Right renal pelvis (tissue), 4 donors: ENCODE measurements around the gene AP2A2. TPM values are rescaled to one million over a fixed set of nuclear protein-coding genes. Genes with fewer than 3 reads are reported as not detected.

ENCODE experiments used
- DNase-seq, 4 donors: peaks; one replicate each; pipeline ENCODE4 v3.0.0-alpha.2; 2013; ENCODE audit warnings: low read depth in 4 of 4, low spot score in 3 of 4, missing footprints in 1 of 4
- polyA plus RNA-seq, 4 donors: library from polyadenylated mRNA; unstranded; fragments of 120-200 nt; gene quantifications; one replicate each; pipeline ENCODE4 v1.2.1, GENCODE V29; 2013; ENCODE audit not compliant: insufficient read length in 4 of 4

Gene AP2A2
- polyA plus RNA-seq, 4 donors: 100 to 120 (median 109) TPM

DNA sequence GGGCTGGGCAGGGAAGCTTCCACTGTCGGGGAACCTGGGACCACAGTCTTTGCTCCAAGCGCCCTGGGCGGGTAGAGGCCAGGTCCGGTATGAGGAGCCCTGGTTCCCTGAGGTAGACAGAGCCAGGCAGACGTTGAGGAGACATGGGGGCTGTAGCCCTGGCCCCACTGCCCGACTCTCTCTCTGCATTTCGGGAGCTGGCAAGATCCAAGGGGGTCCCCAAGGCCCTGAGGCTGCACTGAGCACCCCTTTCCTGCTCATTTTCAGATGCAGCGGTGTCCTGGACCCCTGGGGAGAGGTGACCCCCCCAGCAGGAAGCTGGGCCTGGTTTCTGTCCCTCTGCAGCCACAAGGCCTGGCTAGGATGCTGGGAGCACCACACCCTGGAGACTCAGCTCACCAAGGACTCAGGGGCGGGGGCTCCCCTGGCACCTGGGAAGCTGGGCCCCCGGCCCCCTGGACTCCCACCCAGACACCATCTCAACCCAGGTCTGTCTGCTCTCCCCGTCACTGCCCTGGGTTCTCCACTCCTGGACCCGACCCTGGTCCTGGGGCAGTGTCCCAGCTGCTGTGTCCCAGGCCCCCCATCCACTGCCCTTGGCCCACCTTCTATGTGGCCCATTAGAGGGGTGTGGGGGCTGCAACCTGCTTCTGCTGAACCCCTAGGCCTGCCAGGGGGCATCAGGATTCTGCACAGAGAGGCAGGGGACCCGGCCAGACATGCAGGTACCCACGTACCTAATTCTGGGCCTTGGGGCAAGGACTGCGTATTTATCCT lies 125.9 kb downstream of the AP2A2 start:
- no peak for DNase-seq

DNA sequence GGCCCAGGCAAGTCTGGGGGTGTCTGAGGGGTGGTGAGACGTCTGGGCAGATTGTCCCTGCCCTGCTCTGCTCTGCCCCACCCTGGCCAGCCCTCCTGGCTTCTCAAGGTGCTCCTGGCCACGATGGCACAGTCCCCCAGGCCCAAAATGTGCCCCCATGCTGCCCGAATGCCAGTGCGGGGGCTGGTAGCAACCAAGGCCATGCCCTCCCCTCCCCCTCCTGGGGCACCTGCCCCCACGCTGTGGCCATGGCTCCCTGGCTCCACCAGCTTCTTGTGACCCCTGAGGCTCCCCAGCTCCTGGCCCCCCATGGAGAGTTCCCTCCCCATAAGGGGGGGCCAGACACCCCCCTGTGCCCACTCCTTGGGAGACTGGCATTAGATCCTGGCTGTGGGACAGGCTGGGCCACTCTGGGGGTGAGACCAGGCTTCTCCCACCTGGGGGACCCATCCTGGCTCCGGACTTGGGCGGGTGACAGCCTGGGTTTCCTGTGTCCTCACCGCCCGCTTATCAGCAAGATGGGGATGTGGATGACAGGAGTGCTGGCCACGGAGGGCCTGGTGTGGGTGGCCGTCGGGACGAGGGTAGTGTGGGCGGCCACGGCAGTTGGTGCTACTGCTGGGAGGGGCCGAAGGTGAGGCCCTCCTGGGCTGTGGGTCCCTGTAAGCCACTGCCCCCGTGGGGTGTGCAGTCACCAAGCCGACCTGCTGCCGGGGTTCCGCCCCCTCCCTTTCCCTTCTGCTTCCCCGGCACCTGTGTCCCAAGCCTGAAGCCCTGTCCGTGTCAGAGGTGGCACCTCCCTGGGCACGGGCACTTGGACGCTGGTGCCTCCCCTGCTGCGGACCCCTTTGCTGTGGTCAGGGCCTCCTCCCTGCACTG lies 126.7 kb downstream of the AP2A2 start:
- no peak for DNase-seq

DNA sequence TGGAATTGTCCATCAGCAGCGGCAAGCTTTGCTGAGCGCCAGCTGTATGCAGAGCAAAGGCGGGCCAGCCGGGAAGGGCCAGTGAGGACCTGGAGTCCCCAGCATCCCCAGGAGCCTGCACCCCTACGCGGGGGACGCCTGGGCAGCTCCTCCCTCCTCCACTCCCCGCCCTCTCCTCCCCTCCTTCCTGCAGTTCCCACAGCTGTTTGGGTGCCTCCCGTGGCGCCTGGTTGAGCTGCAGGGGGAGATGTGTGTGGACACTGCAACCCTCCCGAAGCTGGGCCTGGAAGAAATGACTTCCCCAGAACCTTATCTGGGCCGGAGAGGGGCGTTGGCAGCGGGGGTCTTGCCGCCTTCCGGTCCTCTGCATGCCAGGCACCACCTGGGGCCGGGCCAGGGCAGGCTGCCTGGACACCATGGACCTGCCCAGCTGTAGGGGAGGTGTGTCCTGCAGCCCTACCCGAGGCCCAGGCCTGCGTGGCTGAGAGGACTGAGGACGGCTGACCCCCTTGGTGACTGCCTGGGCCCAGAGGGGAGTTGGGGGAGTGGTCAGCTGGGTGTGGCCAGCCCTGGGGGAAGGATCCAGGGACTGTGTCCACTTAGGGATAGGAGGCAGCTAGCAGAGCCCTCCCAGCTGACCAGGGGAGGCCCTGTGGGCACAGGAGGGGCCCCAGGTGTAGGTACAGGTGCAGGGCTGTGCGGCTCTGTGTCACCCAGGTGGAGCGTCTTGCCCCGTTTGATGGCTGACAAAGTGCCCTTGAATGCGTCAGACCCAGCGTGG lies 127.6 kb downstream of the AP2A2 start:
- DNase-seq: no peak

DNA sequence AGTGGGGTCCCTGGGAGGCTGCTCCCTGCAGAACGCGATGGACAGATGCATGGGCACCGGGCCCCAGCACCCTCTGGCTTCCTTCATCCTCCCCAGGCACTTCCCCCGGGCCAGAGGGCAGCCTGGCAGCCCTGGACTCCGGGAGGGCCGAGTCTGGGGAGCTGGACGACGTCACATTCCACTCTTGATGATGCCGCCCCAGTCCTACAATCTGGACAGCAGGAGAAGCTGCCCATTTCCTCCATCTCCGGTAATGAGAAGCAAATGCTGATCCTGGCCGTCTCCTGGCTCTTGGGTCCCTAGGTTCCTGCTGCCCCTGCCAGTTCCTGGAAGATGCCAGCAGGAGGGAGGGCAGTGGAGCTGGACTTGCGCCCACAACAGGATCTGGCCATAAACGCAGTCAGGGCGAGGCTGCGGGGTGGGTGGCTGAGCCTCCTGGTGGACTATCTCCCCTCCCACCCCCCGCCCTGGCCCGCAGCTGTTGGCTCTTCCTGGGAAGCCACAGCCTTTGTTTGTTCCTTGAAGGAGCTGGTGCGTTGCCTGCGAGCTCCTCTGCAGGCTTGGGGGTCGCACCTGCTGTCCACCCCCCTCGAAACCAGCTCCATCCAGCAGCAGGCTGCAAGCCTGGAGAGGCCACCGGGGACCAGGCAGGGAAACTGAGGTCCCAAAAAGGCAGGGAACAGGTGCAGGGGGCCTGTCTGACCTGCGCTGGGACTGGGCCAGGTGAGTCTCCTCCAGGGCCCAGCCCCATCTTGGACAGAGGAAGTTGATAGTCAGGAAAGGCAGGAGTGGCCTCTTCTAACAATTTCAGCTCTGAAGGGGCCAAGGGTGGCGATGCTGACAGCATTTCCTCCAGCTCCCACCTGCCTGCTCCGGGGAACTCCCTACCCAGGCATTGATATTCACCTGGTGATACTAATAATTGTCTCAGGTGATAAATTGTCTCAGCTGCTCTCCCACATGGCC lies 128.8 kb downstream of the AP2A2 start:
- no peak for DNase-seq

DNA sequence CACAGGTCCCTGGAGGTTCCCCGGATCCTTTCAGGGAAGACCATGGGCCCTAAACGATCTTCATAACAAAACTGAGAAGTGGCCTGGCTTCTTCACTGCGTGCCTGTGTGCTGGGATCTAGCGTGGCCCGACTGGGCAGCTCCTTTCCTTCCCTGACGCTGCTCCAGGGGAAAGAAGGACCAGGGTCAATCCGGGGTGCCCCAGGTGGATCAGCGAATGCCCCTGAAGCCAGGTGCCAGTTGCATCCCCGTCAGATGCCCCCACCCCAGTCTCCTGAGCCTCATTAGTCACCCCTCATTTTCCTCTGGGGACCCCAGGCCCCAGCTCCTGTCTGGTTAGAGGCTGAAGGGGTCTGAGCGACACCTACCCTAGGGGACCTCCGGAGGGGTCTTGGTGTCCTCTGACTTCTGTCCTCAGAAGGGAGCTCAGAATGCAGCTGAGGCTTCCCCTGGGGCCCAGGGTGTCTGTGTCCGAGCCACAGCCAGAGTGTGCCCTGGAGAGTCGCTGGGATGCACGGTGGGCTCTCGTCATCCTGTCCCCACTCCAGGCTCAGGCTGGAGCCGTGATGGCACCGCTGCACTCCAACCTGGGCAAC lies 129.5 kb downstream of the AP2A2 start:
- DNase-seq: no peak

DNA sequence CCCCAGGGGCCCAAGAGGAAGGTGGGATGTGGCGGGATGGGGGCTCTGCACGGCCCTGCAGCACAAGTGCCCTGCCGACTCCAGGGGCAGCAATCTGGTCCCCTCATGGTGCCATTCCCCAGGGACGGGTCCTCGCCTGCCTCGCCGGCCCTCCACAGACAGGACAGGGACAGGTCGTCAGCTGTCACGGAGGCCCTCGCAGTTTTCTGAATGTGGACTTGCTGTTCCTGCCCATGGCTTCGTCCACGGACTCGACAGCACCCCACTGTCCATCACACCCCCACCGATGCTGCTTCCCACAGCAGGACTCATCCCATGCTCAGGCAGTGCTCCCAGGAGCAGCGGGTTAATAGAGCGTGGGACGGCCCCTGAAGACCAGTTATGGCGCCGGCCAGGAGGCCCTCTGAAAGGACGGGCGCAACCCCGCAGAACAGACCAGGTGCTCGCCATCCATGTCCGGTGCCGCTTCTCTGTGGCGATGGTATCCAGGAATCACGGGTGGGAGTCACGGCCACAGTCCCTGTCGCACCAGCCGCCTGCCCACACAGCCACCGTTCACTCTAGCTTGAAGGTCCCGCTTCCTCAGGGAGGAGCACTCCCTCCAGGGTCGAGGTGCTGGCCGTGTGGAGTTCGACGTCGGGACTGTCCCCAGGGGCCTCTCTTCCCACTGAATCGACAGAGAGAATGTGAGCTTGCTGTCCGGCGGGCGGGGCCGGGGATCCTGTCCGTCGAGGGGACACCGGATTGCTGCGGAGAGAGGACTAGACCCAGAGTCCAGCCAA lies 130.5 kb downstream of the AP2A2 start:
- DNase-seq: no peak

DNA sequence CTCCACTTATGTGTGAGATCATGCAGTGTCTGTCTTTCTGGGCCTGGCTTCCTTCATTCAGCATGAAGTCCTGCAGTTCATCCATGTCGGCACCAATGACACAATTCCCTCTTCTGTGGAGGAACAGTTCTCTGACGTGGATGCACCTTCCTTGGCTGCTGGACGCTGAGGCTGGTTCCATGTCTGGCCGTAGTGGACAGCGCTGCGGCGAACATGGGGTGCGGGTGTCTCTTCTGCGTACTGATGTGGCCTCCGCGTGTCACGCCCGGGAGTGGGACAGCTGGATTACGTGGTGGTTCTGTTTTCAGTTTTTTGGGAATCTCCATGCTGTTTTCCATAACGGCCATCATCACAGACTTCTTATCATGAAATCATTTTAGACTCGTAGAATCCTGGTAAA lies 132.1 kb downstream of the AP2A2 start:
- DNase-seq: no peak

DNA sequence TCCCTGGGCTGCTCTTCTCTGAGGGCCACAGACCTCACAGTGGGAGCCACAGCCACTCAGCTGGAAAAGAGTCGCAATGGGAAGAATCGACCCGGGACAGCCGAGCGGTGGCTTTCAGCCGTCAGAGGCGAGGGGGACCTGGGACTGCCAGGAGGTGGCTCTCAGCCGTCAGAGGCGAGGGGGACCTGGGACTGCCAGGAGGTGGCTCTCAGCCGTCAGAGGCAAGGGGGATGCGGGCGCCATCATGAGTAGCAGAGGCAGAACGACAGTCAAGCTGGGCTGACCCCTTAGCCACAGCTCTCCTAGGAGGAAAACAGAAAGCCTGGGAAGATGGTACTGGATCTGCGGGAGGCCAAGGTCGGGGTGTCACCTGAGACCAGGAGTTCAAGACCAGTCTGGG lies 134.1 kb downstream of the AP2A2 start:
- no peak for DNase-seq

DNA sequence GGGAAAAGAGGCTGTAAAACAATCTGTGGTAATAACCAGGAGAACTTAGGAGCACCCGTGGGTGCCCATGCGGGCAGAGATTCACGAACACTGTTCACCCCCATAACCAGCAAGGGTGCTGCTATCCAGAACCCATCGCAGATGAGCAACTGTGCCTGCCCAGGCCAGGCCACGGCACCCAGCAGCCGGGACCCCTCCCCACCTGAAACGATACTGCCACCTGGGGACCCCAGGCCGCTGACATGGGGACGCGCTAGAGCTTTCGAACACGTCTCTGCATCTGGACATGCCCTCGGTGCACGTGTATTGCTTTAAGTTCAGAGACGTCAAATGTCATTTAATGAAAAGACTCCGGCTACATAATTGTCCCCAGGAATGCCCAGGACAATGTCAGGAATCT lies 134.7 kb downstream of the AP2A2 start:
- DNase-seq: no peak

DNA sequence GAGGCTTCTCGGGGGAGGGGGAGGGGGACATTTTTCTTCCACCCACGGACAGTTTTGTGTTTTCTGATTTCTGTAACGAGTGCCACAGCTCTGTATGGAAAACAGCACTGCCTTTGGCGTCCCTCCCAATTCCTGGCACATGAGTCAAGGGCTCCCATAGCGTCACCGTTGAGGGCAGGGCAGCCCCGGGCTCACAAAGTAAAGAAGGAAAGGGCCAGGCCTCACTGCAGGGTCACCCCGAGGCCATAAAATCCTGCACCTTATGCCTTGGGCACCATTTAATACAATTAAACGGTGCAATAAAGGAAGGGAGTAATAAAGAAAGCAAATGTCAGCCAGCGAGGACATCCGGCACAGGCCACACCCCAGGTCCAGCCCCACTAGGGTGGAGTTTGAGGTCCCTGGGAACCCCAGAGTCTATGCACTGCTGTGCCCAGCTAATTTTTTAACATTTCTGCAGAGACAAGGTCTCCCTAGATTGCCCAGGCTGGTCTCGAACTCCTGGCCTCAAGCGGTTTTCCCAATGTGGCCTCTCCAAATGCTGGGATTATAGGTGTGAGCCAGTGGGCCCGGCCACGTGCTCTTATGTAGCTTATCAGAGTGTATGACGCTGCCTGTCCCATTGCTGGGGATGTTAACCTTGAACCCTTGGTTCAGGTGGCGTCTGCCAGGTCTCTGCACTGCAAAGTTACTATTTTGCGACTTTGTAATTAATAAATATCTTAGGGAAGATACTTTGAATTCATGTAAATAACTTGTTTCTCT lies 135.4 kb downstream of the AP2A2 start:
- DNase-seq: no peak

Other genes with a start within 250 kb of the AP2A2 start
- gene DEAF1, start 230.6 kb upstream of the AP2A2 start, polyA plus RNA-seq: 10 to 100 TPM; 36.3 to 55.9 (median 46.3) TPM
- 10 to 100 TPM; 37.4 to 45.2 (median 42.2) TPM for gene TMEM80, start 230.1 kb upstream of the AP2A2 start, polyA plus RNA-seq
- 100 to 1,000 TPM in 3 of 4 donors, 10 to 100 TPM in 1; 94.5 to 147 (median 112) TPM for gene EPS8L2, start 219.6 kb upstream of the AP2A2 start, polyA plus RNA-seq
- gene TALDO1, start 178.4 kb upstream of the AP2A2 start, polyA plus RNA-seq: 100 to 1,000 TPM; 132 to 146 (median 135) TPM
- gene GATD1, start 148.4 kb upstream of the AP2A2 start, polyA plus RNA-seq: 10 to 100 TPM; 70.9 to 97.2 (median 74.7) TPM
- gene CEND1, start 135.8 kb upstream of the AP2A2 start, polyA plus RNA-seq: under 1 TPM; 0.36 to 0.96 (median 0.54) TPM
- 10 to 100 TPM; 14.3 to 19.3 (median 14.7) TPM for gene SLC25A22, start 127.6 kb upstream of the AP2A2 start, polyA plus RNA-seq
- gene PIDD1, start 120.6 kb upstream of the AP2A2 start, polyA plus RNA-seq: 10 to 100 TPM in 1 of 4 donors, 1 to 10 TPM in 3; 7.5 to 14.9 (median 8.7) TPM
- 1,000 to 10,000 TPM in 2 of 4 donors, 100 to 1,000 TPM in 2; 857 to 1,329 (median 1,011) TPM for gene RPLP2, start 115.9 kb upstream of the AP2A2 start, polyA plus RNA-seq
- 10 to 100 TPM; 49.8 to 83.4 (median 57.7) TPM for gene PNPLA2, start 107.0 kb upstream of the AP2A2 start, polyA plus RNA-seq
- 10 to 100 TPM; 11.5 to 20.7 (median 13.0) TPM for gene CRACR2B, start 98.0 kb upstream of the AP2A2 start, polyA plus RNA-seq
- 100 to 1,000 TPM; 194 to 242 (median 203) TPM for gene CD151, start 92.9 kb upstream of the AP2A2 start, polyA plus RNA-seq
- 100 to 1,000 TPM in 3 of 4 donors, 10 to 100 TPM in 1; 94.4 to 125 (median 106) TPM for gene POLR2L, start 83.3 kb upstream of the AP2A2 start, polyA plus RNA-seq
- gene TSPAN4, start 83.0 kb upstream of the AP2A2 start, polyA plus RNA-seq: 10 to 100 TPM; 63.9 to 92.2 (median 72.2) TPM
- gene CHID1, start 15.1 kb upstream of the AP2A2 start, polyA plus RNA-seq: 100 to 1,000 TPM; 102 to 128 (median 115) TPM
- gene MUC6, start 110.8 kb downstream of the AP2A2 start, polyA plus RNA-seq: 10 to 100 TPM in 3 of 4 donors, 1 to 10 TPM in 1; 9.9 to 35.4 (median 13.0) TPM
- under 1 TPM; 0.01 to 0.66 (median 0.10) TPM for gene MUC2, start 149.0 kb downstream of the AP2A2 start, polyA plus RNA-seq
- gene MUC5AC, start 232.1 kb downstream of the AP2A2 start, polyA plus RNA-seq: under 1 TPM in 1 of 4 donors, not detected in 3; under 0.01 TPM